ENCODE data around the gene ACOXL.

ACOXL gene

GRCh38 chr2:111154758-111155157, 422.4 kb downstream of the ACOXL start:
- no peak for DNase-seq

GRCh38 chr2:111155610-111156009, 423.2 kb downstream of the ACOXL start:
- DNase-seq, result no peak

GRCh38 chr2:111156529-111156928, 424.2 kb downstream of the ACOXL start:
- DNase-seq, result no peak

GRCh38 chr2:111157071-111157661, 424.8 kb downstream of the ACOXL start:
- no peak for DNase-seq

GRCh38 chr2:111157798-111158197, 425.4 kb downstream of the ACOXL start:
- DNase-seq, result no peak

- DNase-seq, result no peak
Observed at GRCh38 chr2:111159641-111160040, 427.3 kb downstream of the ACOXL start.

- no peak for DNase-seq
Observed at GRCh38 chr2:111160758-111161157, 428.4 kb downstream of the ACOXL start.

- DNase-seq, result no peak
Observed at GRCh38 chr2:111161971-111162370, 429.6 kb downstream of the ACOXL start.

- no peak for DNase-seq
Observed at GRCh38 chr2:111162718-111163331, 430.5 kb downstream of the ACOXL start.

GRCh38 chr2:111164078-111164477, 431.7 kb downstream of the ACOXL start:
- DNase-seq, result no peak

GRCh38 chr2:111165084-111165483, 432.7 kb downstream of the ACOXL start:
- DNase-seq, result no peak

GRCh38 chr2:111166115-111166514, 433.7 kb downstream of the ACOXL start:
- DNase-seq, result no peak

GRCh38 chr2:111167076-111167862, 434.9 kb downstream of the ACOXL start:
- DNase-seq, result no peak

GRCh38 chr2:111167863-111168162, 435.4 kb downstream of the ACOXL start:
- no peak for DNase-seq

Measured in NCI-H187 treated with DMSO at 0.1 percent for 48 hours (cell line).